A549 treated with AZD2906 at 1 μM for 4 hours (cell line): Measurements from ENCODE around the gene TEX14. TPM values are rescaled to one million over a fixed set of nuclear protein-coding genes. Genes with fewer than 3 reads are reported as not detected.

Experiments
- total RNA-seq: library from RNA; stranded (reverse); fragments of 200-300 nt; extraction: Qiagen RNA extraction; gene quantifications from 5 replicates; pipeline ENCODE4 v1.2.3, GENCODE V29; 2022

TEX14 gene, protein sequence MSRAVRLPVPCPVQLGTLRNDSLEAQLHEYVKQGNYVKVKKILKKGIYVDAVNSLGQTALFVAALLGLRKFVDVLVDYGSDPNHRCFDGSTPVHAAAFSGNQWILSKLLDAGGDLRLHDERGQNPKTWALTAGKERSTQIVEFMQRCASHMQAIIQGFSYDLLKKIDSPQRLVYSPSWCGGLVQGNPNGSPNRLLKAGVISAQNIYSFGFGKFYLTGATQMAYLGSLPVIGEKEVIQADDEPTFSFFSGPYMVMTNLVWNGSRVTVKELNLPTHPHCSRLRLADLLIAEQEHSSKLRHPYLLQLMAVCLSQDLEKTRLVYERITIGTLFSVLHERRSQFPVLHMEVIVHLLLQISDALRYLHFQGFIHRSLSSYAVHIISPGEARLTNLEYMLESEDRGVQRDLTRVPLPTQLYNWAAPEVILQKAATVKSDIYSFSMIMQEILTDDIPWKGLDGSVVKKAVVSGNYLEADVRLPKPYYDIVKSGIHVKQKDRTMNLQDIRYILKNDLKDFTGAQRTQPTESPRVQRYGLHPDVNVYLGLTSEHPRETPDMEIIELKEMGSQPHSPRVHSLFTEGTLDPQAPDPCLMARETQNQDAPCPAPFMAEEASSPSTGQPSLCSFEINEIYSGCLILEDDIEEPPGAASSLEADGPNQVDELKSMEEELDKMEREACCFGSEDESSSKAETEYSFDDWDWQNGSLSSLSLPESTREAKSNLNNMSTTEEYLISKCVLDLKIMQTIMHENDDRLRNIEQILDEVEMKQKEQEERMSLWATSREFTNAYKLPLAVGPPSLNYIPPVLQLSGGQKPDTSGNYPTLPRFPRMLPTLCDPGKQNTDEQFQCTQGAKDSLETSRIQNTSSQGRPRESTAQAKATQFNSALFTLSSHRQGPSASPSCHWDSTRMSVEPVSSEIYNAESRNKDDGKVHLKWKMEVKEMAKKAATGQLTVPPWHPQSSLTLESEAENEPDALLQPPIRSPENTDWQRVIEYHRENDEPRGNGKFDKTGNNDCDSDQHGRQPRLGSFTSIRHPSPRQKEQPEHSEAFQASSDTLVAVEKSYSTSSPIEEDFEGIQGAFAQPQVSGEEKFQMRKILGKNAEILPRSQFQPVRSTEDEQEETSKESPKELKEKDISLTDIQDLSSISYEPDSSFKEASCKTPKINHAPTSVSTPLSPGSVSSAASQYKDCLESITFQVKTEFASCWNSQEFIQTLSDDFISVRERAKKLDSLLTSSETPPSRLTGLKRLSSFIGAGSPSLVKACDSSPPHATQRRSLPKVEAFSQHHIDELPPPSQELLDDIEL (N-terminal part only)
- total RNA-seq, result 0.22 to 0.33 TPM (median 0.32 TPM) in 5 replicates

DNA sequence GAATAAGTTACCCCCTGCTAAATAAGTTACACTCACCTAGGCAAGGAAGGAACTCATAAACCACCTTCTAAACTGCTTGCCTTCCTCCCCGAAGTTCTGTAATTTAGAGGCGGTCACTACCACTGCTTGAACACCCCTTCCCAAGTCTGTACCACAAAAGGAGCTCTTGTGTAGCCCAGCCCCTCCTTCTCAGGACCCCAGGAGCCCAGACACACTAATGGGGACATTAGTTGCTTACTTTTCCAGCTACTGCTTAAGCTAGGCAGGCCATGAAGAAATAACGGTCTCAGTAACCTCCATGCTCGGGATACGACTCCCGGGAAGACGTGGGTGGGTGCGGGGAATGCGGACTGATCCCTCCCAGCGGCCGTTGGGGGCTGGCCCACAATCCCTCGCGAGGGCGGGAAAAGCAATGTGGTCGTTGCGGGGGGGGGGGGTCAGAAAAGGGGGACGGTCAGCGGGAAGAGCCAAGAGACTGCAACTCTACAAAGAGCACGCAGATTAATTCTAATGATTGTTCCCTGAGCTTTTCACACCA is at the start of gene TEX14:
Gene TEX14, minus strand, starts transcription at position 345 of the 538 bp plus-strand sequence. CDS start 40,044 bp downstream, outside the sequence.

DNA sequence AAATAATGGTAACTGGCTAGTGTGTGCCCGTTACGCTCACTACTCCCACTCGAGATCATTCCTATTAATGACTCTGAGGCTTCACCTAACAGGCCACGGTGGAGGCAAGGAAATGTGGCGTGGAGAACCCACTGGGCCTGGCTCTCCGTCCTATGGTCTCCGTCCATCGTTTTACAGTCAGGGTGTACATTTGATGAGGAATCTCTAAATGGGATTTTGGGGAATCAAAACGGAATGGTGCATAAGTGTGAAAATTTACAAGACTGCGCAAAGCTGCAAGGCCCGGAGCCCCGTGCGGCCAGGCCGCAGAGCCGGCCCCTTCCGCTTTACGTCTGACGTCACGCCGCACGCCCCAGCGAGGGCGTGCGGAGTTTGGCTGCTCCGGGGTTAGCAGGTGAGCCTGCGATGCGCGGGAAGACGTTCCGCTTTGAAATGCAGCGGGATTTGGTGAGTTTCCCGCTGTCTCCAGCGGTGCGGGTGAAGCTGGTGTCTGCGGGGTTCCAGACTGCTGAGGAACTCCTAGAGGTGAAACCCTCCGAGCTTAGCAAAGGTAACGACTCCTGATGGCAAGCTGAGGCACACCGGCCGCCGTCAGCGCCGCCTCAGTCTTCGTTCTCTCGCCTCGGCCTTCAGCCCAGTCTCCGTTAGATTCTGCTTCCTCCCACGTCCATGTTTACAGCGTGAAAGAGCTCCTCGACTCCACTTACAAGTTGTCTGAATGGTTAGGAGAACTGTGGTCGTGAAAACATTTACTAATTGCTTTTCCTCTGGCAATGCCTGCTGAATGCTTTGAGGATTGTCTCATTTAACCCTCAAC is 602 bp upstream of the TEX14 start, which contains the start of gene RAD51C:
Gene RAD51C, plus strand, starts transcription at position 364 of the 817 bp plus-strand sequence. Its CDS starts 42 bp downstream, at position 406.

DNA sequence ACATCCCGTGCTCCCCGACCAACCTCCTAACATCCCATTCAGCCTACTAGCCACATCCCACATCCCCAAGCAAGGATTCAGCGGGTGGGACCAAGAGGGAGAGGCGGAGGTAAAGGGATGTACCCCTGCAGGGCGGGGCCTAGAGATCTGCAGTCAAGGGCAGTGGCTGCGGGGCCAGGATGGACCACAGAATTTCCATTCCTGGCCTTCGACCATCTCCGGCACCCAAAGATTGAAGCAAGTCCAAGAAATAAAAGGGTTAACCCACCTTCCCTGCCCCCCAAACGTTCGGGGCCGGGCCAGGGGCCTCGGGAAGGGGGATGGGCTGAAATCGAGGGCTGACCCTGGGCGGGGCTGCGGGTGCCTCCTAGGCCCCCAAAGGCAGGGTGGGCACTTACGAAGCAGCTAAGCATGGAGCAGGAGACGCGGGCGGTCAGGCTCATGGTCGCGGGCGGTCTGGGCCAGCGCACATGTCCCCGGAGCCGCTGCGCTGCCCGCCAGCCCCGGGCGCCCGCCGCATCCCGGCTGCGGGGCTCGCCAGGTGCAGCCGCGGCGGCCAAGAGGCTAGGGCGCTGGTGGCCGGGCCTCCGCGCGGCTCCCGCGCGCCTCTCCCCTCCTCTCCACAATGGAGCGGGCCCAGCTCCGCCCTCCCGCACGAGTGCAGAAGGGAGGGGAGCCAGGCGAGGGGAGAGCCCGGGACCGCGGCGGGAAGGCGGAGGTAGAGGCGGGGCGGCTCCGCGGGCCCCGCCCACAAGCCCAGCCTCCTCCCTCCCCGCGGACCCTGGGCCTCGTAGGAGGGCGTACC is 177.7 kb downstream of the TEX14 start, which contains the start of gene MTMR4:
Gene MTMR4, minus strand, starts transcription at position 674 of the 805 bp plus-strand sequence. Its CDS starts 231 bp downstream, at position 443.

Other genes with a start within 250 kb of the TEX14 start
- gene HSF5, start 203.6 kb downstream of the TEX14 start, total RNA-seq, result not detected in 5 replicates
- gene MTMR4, start 177.4 kb downstream of the TEX14 start, total RNA-seq, result 8.4 to 11.0 TPM (median 9.2 TPM) in 5 replicates
- gene RAD51C, start 557 bp upstream of the TEX14 start, total RNA-seq, result 49.3 to 57.2 TPM (median 55.8 TPM) in 5 replicates
- 0.02 to 0.06 TPM (median 0.05 TPM) in 5 replicates for gene PPM1E, start 63.8 kb upstream of the TEX14 start, total RNA-seq